ENCODE data around the gene VWA3B.

VWA3B gene

GRCh38 chr2:98180456-98180855, 93.5 kb downstream of the VWA3B start:
- Histone ChIP-seq H3K23ac (ENCODE audit: low read depth, low read length, poor library complexity) (no peak overlapping the region), H3K27ac (replicated peaks; ENCODE audit: low read length) (no peak overlapping the region), H2BK12ac (ENCODE audit: low read length) (peak overlapping the region; percentile 4), H3K14ac (ENCODE audit: low read length) (no peak overlapping the region), H3K36me3 (replicated peaks in 1 of 2; ENCODE audit: control insufficient read depth in 2 of 2, insufficient read depth in 2 of 2, low read length in 2 of 2) (no peaks in the 10 kb centered on the region), H3K79me1 (ENCODE audit: low read depth, low read length) (no peaks in the 10 kb centered on the region), H4K8ac (ENCODE audit: low read depth, low read length) (no peak overlapping the region), H2BK15ac (ENCODE audit: low read length) (peak overlapping the region; percentile 28), H3K4me2 (ENCODE audit: insufficient read depth, low read length, poor library complexity, severe bottlenecking) (no peak overlapping the region), H3K4me1 (ENCODE audit: control insufficient read depth in 2 of 2, insufficient read depth in 1 of 2, low read depth in 1 of 2, low read length in 2 of 2) (peaks cover 1 to 9% of the 10 kb centered on the region in 2 donors), H2BK5ac (ENCODE audit: low read length) (no peak overlapping the region), H3K27me3 (ENCODE audit: control insufficient read depth in 3 of 3, insufficient read depth in 3 of 3, low read depth in 1 of 3, low read length in 3 of 3) (peaks cover 0 to 8% (median 0%) of the 10 kb centered on the region in 3 experiments), H3K4ac (ENCODE audit: low read length) (no peak overlapping the region), H2BK120ac (ENCODE audit: low read depth, low read length) (no peak overlapping the region), H3K4me3 (ENCODE audit: low read length in 2 of 2) (no peak overlapping the region), H4K91ac (ENCODE audit: low read depth, low read length, poor library complexity) (no peak overlapping the region), H3K9ac (ENCODE audit: low read depth, low read length, poor library complexity) (no peak overlapping the region), H3K9me3 (replicated peaks in 1 of 2; ENCODE audit: control insufficient read depth in 2 of 2, insufficient read depth in 1 of 2, low read depth in 1 of 2, low read length in 2 of 2) (no peaks in the 10 kb centered on the region), H2AFZ (ENCODE audit: low read length) (no peak overlapping the region), H2AK5ac (ENCODE audit: low read depth, low read length) (no peak overlapping the region), H3K18ac (ENCODE audit: low read length) (peak overlapping the region; percentile 55)
- no peak for DNase-seq (ENCODE audit: low spot score)
- no CpG with 5 or more reads among the region's 2 CpGs for WGBS, 2 donors (ENCODE audit: extremely low coverage in 2 of 2, insufficient read length in 2 of 2, insufficient replicate concordance in 1 of 2)

- Histone ChIP-seq H3K4me3 (ENCODE audit: low read length in 2 of 2) (no peak overlapping the region), H3K36me3 (replicated peaks in 1 of 2; ENCODE audit: control insufficient read depth in 2 of 2, insufficient read depth in 2 of 2, low read length in 2 of 2) (no peaks in the 10 kb centered on the region), H2BK120ac (ENCODE audit: low read depth, low read length) (no peak overlapping the region), H3K9me3 (replicated peaks in 1 of 2; ENCODE audit: control insufficient read depth in 2 of 2, insufficient read depth in 1 of 2, low read depth in 1 of 2, low read length in 2 of 2) (no peaks in the 10 kb centered on the region), H3K27ac (replicated peaks; ENCODE audit: low read length) (no peak overlapping the region), H3K23ac (ENCODE audit: low read depth, low read length, poor library complexity) (no peak overlapping the region), H4K8ac (ENCODE audit: low read depth, low read length) (no peak overlapping the region), H3K4me2 (ENCODE audit: insufficient read depth, low read length, poor library complexity, severe bottlenecking) (no peak overlapping the region), H3K27me3 (ENCODE audit: control insufficient read depth in 3 of 3, insufficient read depth in 3 of 3, low read depth in 1 of 3, low read length in 3 of 3) (peaks cover 0 to 7% (median 0%) of the 10 kb centered on the region in 3 experiments), H2BK5ac (ENCODE audit: low read length) (no peak overlapping the region), H2BK12ac (ENCODE audit: low read length) (no peak overlapping the region), H3K9ac (ENCODE audit: low read depth, low read length, poor library complexity) (no peak overlapping the region), H3K18ac (ENCODE audit: low read length) (no peak overlapping the region), H3K79me1 (ENCODE audit: low read depth, low read length) (no peaks in the 10 kb centered on the region), H3K14ac (ENCODE audit: low read length) (no peak overlapping the region), H2BK15ac (ENCODE audit: low read length) (no peak overlapping the region), H2AFZ (ENCODE audit: low read length) (no peak overlapping the region), H4K91ac (ENCODE audit: low read depth, low read length, poor library complexity) (no peak overlapping the region), H2AK5ac (ENCODE audit: low read depth, low read length) (no peak overlapping the region), H3K4ac (ENCODE audit: low read length) (no peak overlapping the region), H3K4me1 (ENCODE audit: control insufficient read depth in 2 of 2, insufficient read depth in 1 of 2, low read depth in 1 of 2, low read length in 2 of 2) (peaks cover 1 to 7% of the 10 kb centered on the region in 2 donors)
- DNase-seq (ENCODE audit: low spot score), result no peak
- WGBS, 2 donors (ENCODE audit: extremely low coverage in 2 of 2, insufficient read length in 2 of 2, insufficient replicate concordance in 1 of 2), result no CpG with 5 or more reads among the region's 3 CpGs
Observed at GRCh38 chr2:98181346-98181745, 94.4 kb downstream of the VWA3B start.

GRCh38 chr2:98185801-98186200, 98.8 kb downstream of the VWA3B start:
- Histone ChIP-seq H3K27me3 (ENCODE audit: control insufficient read depth in 3 of 3, insufficient read depth in 3 of 3, low read depth in 1 of 3, low read length in 3 of 3) (peaks cover 0 to 3% (median 0%) of the 10 kb centered on the region in 3 experiments), H3K9ac (ENCODE audit: low read depth, low read length, poor library complexity) (no peak overlapping the region), H2AFZ (ENCODE audit: low read length) (no peak overlapping the region), H3K4me1 (ENCODE audit: control insufficient read depth in 2 of 2, insufficient read depth in 1 of 2, low read depth in 1 of 2, low read length in 2 of 2) (no peaks in the 10 kb centered on the region), H2BK15ac (ENCODE audit: low read length) (no peak overlapping the region), H2BK12ac (ENCODE audit: low read length) (no peak overlapping the region), H3K23ac (ENCODE audit: low read depth, low read length, poor library complexity) (no peak overlapping the region), H2AK5ac (ENCODE audit: low read depth, low read length) (no peak overlapping the region), H3K9me3 (replicated peaks in 1 of 2; ENCODE audit: control insufficient read depth in 2 of 2, insufficient read depth in 1 of 2, low read depth in 1 of 2, low read length in 2 of 2) (no peaks in the 10 kb centered on the region), H3K4me3 (ENCODE audit: low read length in 2 of 2) (no peak overlapping the region), H3K79me1 (ENCODE audit: low read depth, low read length) (no peaks in the 10 kb centered on the region), H2BK120ac (ENCODE audit: low read depth, low read length) (no peak overlapping the region), H3K18ac (ENCODE audit: low read length) (no peak overlapping the region), H4K8ac (ENCODE audit: low read depth, low read length) (no peak overlapping the region), H3K4ac (ENCODE audit: low read length) (no peak overlapping the region), H3K14ac (ENCODE audit: low read length) (no peak overlapping the region), H2BK5ac (ENCODE audit: low read length) (no peak overlapping the region), H4K91ac (ENCODE audit: low read depth, low read length, poor library complexity) (no peak overlapping the region), H3K27ac (replicated peaks; ENCODE audit: low read length) (no peak overlapping the region), H3K36me3 (replicated peaks in 1 of 2; ENCODE audit: control insufficient read depth in 2 of 2, insufficient read depth in 2 of 2, low read length in 2 of 2) (no peaks in the 10 kb centered on the region), H3K4me2 (ENCODE audit: insufficient read depth, low read length, poor library complexity, severe bottlenecking) (no peak overlapping the region)
- WGBS, 2 donors (ENCODE audit: extremely low coverage in 2 of 2, insufficient read length in 2 of 2, insufficient replicate concordance in 1 of 2), result no CpG with 5 or more reads among the region's 5 CpGs
- no peak for DNase-seq (ENCODE audit: low spot score)

DNA sequence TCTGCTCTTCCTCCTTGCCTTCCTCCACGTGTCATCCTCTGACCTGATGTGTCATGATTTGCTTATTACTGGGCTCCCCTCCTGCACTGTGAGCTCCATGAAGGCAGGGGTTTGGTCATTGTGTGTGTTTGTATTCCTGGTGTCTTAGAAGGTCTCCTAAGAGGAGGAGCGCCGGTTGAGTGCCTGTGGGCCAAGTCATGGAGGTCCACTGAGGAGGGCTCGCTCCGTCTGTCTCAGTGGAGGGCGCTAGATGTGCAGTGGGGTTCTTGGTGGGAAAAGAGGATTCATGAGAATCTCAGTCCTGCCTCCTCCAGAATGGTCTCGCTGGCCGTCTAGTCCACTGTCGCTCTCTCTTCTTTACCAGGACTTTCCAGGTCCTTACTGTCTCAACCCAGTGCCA, 100.2 kb downstream of the VWA3B start:
- Histone ChIP-seq H3K9ac (ENCODE audit: low read depth, low read length, poor library complexity) (no peak overlapping the region), H3K79me1 (ENCODE audit: low read depth, low read length) (no peaks in the 10 kb centered on the region), H3K14ac (ENCODE audit: low read length) (no peak overlapping the region), H3K4ac (ENCODE audit: low read length) (no peak overlapping the region), H4K91ac (ENCODE audit: low read depth, low read length, poor library complexity) (no peak overlapping the region), H3K36me3 (replicated peaks in 1 of 2; ENCODE audit: control insufficient read depth in 2 of 2, insufficient read depth in 2 of 2, low read length in 2 of 2) (no peaks in the 10 kb centered on the region), H3K18ac (ENCODE audit: low read length) (peak overlapping the region; percentile 72), H4K8ac (ENCODE audit: low read depth, low read length) (no peak overlapping the region), H3K4me1 (ENCODE audit: control insufficient read depth in 2 of 2, insufficient read depth in 1 of 2, low read depth in 1 of 2, low read length in 2 of 2) (peaks cover 0 to 2% of the 10 kb centered on the region in 2 donors), H2BK120ac (ENCODE audit: low read depth, low read length) (no peak overlapping the region), H3K4me3 (ENCODE audit: low read length in 2 of 2) (no peak overlapping the region), H3K4me2 (ENCODE audit: insufficient read depth, low read length, poor library complexity, severe bottlenecking) (no peak overlapping the region), H3K23ac (ENCODE audit: low read depth, low read length, poor library complexity) (no peak overlapping the region), H2BK12ac (ENCODE audit: low read length) (no peak overlapping the region), H3K27me3 (ENCODE audit: control insufficient read depth in 3 of 3, insufficient read depth in 3 of 3, low read depth in 1 of 3, low read length in 3 of 3) (peaks cover 0 to 3% (median 0%) of the 10 kb centered on the region in 3 experiments), H3K27ac (replicated peaks; ENCODE audit: low read length) (no peak overlapping the region), H2AK5ac (ENCODE audit: low read depth, low read length) (no peak overlapping the region), H2AFZ (ENCODE audit: low read length) (no peak overlapping the region), H2BK5ac (ENCODE audit: low read length) (no peak overlapping the region), H3K9me3 (replicated peaks in 1 of 2; ENCODE audit: control insufficient read depth in 2 of 2, insufficient read depth in 1 of 2, low read depth in 1 of 2, low read length in 2 of 2) (peaks cover 0 to 2% of the 10 kb centered on the region in 2 donors), H2BK15ac (ENCODE audit: low read length) (peak overlapping the region; percentile 20)
- WGBS, 2 donors (ENCODE audit: extremely low coverage in 2 of 2, insufficient read length in 2 of 2, insufficient replicate concordance in 1 of 2), result no CpG with 5 or more reads among the region's 9 CpGs
- no peak for DNase-seq (ENCODE audit: low spot score)

All from neuronal stem cell (in vitro differentiated cells).